GM06990 (cell line): ENCODE data around the gene GXYLT1.
A peak's percentile ranks its signal among the peaks of the same experiment; 100 is the strongest.

Source experiments
- DNase-seq: peaks from one replicate; pipeline ENCODE4 v3.0.0-alpha.2; 2011; ENCODE audit not compliant: insufficient read length; ENCODE audit errors: extremely low read depth
- H3K27me3 ChIP-seq: replicated peaks from 2 replicates; pipeline ENCODE4 v1.6.0; 2011; ENCODE audit warnings: low read length; ENCODE audit not compliant: control insufficient read depth, insufficient read depth
- H3K36me3 ChIP-seq: 2 replicates; pipeline ENCODE4 v1.5.1; 2011; ENCODE audit warnings: low read length; ENCODE audit not compliant: control insufficient read depth, insufficient read depth
- H3K4me3 ChIP-seq: replicated peaks from 2 replicates; pipeline ENCODE4 v1.5.1; 2011; ENCODE audit warnings: low read depth, mild to moderate bottlenecking, control low read depth, low read length
- TF ChIP-seq, protein P1 (sequence below): IDR thresholded peaks from 2 replicates; pipeline ENCODE4 v1.5.1; 2011; ENCODE audit warnings: low read length, control low read depth, mild to moderate bottlenecking, inconsistent platforms; ENCODE audit not compliant: insufficient read depth, poor library complexity, severe bottlenecking

GXYLT1 gene

DNA sequence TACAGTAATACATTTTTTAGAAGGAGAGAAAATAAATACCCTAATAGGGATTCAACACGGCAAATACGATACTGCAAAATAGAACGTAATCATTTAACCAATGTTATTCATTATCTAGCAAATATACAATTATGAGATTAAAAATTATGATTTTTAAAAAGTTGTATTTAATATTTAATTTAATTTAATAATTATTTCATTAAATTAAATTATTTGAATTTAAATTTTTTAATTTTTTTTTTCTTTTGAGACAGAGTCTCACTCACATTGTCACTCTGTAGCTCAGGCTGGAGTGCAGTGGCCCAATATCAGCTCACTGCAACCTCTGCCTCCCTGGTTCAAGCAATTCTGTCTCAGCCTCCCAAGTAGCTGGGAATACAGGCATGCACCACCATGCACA is 42.0 kb downstream of the GXYLT1 start:
- Histone ChIP-seq H3K27me3 (no peaks in the 10 kb centered on the region), H3K36me3 (no peaks in the 10 kb centered on the region; the same call in 1 of the 2 replicates), H3K4me3 (no peak overlapping the region)
- no peak for DNase-seq
- TF ChIP-seq, protein P1, sequence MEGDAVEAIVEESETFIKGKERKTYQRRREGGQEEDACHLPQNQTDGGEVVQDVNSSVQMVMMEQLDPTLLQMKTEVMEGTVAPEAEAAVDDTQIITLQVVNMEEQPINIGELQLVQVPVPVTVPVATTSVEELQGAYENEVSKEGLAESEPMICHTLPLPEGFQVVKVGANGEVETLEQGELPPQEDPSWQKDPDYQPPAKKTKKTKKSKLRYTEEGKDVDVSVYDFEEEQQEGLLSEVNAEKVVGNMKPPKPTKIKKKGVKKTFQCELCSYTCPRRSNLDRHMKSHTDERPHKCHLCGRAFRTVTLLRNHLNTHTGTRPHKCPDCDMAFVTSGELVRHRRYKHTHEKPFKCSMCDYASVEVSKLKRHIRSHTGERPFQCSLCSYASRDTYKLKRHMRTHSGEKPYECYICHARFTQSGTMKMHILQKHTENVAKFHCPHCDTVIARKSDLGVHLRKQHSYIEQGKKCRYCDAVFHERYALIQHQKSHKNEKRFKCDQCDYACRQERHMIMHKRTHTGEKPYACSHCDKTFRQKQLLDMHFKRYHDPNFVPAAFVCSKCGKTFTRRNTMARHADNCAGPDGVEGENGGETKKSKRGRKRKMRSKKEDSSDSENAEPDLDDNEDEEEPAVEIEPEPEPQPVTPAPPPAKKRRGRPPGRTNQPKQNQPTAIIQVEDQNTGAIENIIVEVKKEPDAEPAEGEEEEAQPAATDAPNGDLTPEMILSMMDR, result no peak

DNA sequence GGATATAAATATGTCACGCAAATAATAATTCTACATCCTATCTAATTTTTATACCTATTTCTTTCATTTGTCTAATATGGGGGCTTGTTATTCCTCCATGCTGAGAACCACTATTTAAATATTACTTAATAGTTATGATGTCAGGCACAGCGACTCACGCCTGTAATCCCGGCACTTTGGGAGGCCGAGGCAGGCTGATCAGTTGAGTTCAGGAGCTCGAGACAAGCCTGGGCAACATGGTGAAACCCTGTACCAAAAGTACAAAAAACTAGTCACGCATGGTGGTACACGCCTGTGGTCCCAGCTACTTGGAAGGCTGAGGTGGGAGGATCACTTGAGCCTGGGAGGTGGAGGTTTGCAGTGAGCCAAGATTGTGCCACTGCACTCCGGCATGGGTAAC is 45.2 kb downstream of the GXYLT1 start:
- no peak for DNase-seq
- TF ChIP-seq, protein P1, result no peak
- H3K27me3 ChIP-seq, result no peaks in the 10 kb centered on the region
- H3K4me3 ChIP-seq, result no peak overlapping the region
- H3K36me3 ChIP-seq, result no peaks in the 10 kb centered on the region; the same call in 1 of the 2 replicates

DNA sequence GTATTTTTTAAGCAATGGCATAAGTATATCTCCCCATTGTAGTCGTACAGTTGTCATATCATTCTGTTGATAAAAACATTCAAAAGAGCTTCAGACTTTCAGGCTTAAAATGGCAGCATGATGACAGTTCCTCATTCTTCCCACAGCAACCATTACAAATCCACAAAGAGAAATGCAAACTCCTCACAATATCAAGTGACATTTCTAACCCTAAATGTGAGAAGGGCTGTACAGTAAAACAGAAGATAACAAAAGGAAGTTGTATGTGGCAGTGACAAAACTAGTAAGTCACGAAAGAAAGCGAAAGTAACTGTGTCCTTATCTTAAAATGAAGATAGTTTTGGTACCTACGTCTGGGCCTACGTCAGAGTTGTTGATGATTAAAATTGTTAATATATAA is 46.7 kb downstream of the GXYLT1 start:
- no peaks in the 10 kb centered on the region for H3K27me3 ChIP-seq
- TF ChIP-seq, protein P1, result no peak
- no peaks in the 10 kb centered on the region; the same call in 1 of the 2 replicates for H3K36me3 ChIP-seq
- peak; percentile 24 for DNase-seq
- H3K4me3 ChIP-seq, result peak overlapping the region; percentile 55

DNA sequence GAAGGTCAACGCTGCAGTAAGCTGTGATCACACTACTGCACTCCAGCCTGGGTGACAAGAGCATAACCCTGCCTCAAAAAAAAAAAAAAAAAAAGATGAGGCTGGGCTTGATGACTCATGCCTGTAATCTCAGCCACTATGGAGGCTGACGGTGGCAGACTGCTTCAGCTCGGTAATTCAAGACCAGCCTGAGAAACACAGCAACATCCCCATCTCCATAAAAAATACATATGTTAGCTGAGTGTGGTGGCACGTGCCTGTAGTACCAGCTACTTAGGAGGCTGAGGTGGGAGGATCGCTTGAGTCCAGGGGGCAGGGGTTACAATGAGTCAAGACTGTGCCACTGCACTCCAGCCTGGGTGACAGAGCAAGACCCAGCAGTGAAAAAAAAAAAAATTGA is 50.4 kb downstream of the GXYLT1 start:
- no peak for DNase-seq
- Histone ChIP-seq H3K4me3 (no peak overlapping the region), H3K27me3 (no peaks in the 10 kb centered on the region), H3K36me3 (peaks cover 1% of the 10 kb centered on the region; the same call in 1 of the 2 replicates)
- TF ChIP-seq, protein P1, result no peak

DNA sequence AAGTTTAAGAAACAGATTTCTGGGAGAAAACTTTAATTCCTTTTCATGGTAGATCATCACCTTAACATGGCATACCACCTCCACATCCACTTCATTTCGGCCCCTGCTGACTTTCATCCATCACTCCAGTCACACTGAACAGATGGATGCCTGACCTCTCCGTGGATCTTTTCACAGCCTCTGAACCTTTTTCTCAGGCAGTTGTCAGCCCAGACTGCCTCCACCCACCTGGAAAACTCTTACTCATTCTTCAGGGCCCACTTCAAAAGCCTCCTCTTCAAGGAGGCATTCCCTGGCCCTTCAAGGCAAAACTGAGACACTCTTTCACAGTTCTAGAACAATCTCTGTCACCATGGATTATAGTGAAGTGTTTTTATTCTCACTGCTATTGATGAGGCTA is 52.9 kb downstream of the GXYLT1 start:
- no peak for DNase-seq

More for the DNA sequence above, 52.9 kb downstream of the GXYLT1 start:
- Histone ChIP-seq H3K27me3 (no peaks in the 10 kb centered on the region), H3K36me3 (peaks cover 1% of the 10 kb centered on the region), H3K4me3 (no peak overlapping the region)
- TF ChIP-seq, protein P1, result no peak
